K562 (cell line): ENCODE results near the gene SKAP2. TPM values are rescaled to one million over a fixed set of nuclear protein-coding genes. Genes with fewer than 3 reads are reported as not detected.
A peak's percentile ranks its signal among the peaks of the same experiment; 100 is the strongest.

Experiments used
- ADNP ChIP-seq: fragments of 200-800 bp; sonication (Bioruptor generic); IDR thresholded peaks from 2 replicates; pipeline ENCODE4 v1.6.1; 2016; ENCODE audit warnings: missing genetic modification characterization, missing compliant biosample characterization
- ATF7 ChIP-seq: fragments of 450-650 bp; IDR thresholded peaks from 2 replicates; pipeline ENCODE4 v1.7.1; 2014; ENCODE audit warnings: mild to moderate bottlenecking, moderate library complexity
- BCOR ChIP-seq: fragments of 450-650 bp; IDR thresholded peaks from 2 replicates; pipeline ENCODE4 v1.6.1; 2016
- BHLHE40 ChIP-seq: IDR thresholded peaks from 2 replicates; pipeline ENCODE4 v1.6.1; 2011; ENCODE audit warnings: low read length, improper control_type of control experiment
- C11orf30 ChIP-seq: fragments of 450-650 bp; IDR thresholded peaks from 2 replicates; pipeline ENCODE4 v1.6.1; 2016; ENCODE audit warnings: low read depth, mild to moderate bottlenecking
- ERF ChIP-seq: fragments of 450-650 bp; formaldehyde crosslinking; IDR thresholded peaks from 2 replicates; pipeline ENCODE4 v1.4.0; 2020; ENCODE audit warnings: mild to moderate bottlenecking, mixed read lengths
- MAFG ChIP-seq: fragments of 450-650 bp; conservative IDR thresholded peaks from 2 replicates; pipeline ENCODE4 v1.6.1; 2016; ENCODE audit warnings: missing genetic modification characterization, missing compliant biosample characterization
- MAFK ChIP-seq: IDR thresholded peaks from 2 replicates; pipeline ENCODE4 v1.6.1; 2011; ENCODE audit warnings: low read length, improper control_type of control experiment
- MBD2 ChIP-seq: sonication (generic); IDR thresholded peaks from 2 replicates; pipeline ENCODE4 v1.6.1; 2016; ENCODE audit warnings: low read depth, borderline replicate concordance
- MLLT1 ChIP-seq, 2 experiments: fragments of 450-650 bp; IDR thresholded peaks; 2 replicates each; pipeline ENCODE4 v1.6.1; 2016
- NEUROD1 ChIP-seq: fragments of 150-350 bp; IDR thresholded peaks from 2 replicates; pipeline ENCODE4 v1.6.1; 2014; ENCODE audit warnings: borderline replicate concordance, low read length, low read depth; ENCODE audit not compliant: partially characterized antibody
- NFATC3 ChIP-seq: fragments of 450-650 bp; IDR thresholded peaks from 2 replicates; pipeline ENCODE4 v1.6.1; 2017; ENCODE audit warnings: mild to moderate bottlenecking
- NUFIP1 ChIP-seq: fragments of 450-650 bp; IDR thresholded peaks from 2 replicates; pipeline ENCODE4 v1.6.1; 2018; ENCODE audit not compliant: partially characterized antibody
- SETDB1 ChIP-seq: IDR thresholded peaks from one replicate; pipeline ENCODE4 v1.6.1; 2012; ENCODE audit warnings: low read length, control low read depth, inconsistent platforms
- THAP7 ChIP-seq: fragments of 250-450 bp; sonication (Bioruptor Pico); IDR thresholded peaks from 2 replicates; pipeline ENCODE4 v1.5.0; 2021
- THRB ChIP-seq: fragments of 450-650 bp; formaldehyde crosslinking; conservative IDR thresholded peaks from 2 replicates; pipeline ENCODE4 v1.4.0; 2022; ENCODE audit warnings: mild to moderate bottlenecking, missing genetic modification characterization
- TRIM24 ChIP-seq, 2 experiments: fragments of 450-650 bp; IDR thresholded peaks; 2 replicates each; pipeline ENCODE4 v1.6.1; 2016
- VEZF1 ChIP-seq: fragments of 200-800 bp; sonication (Bioruptor generic); IDR thresholded peaks from 2 replicates; pipeline ENCODE4 v1.6.1; 2017; ENCODE audit warnings: missing genetic modification characterization, missing compliant biosample characterization
- ZFP36 ChIP-seq: fragments of 150-350 bp; IDR thresholded peaks from 2 replicates; pipeline ENCODE4 v1.6.1; 2018; ENCODE audit warnings: low read length, low read depth; ENCODE audit not compliant: partially characterized antibody
- ZNF175 ChIP-seq: fragments of 200-800 bp; sonication (Bioruptor generic); IDR thresholded peaks from 2 replicates; pipeline ENCODE4 v1.6.1; 2016; ENCODE audit warnings: low read depth, mild to moderate bottlenecking, missing genetic modification characterization, missing compliant biosample characterization
- polyA plus RNA-seq, 8 experiments: library from polyadenylated mRNA; depleted of rRNA in 4 of 8; stranded (reverse) in 5 of 8; unstranded in 3 of 8; fragments of >200 nt; fragmentation: Nextera tagmentation in 2 of 8; fragmentation: Illumina TruSeq in 1 of 8; extraction: Ambion mirVana in 2 of 8; extraction: Trizol in 1 of 8; gene quantifications; 2 replicates each; pipeline versions ENCODE4 v1.2.1 to v1.2.3, GENCODE V29; 2011 to 2014; ENCODE audit warnings: inconsistent platforms in 1 of 8, missing spikeins in 1 of 8
- total RNA-seq, 7 experiments: library from RNA; depleted of rRNA in 6 of 7; stranded (reverse); fragments of >200 nt in 6 of 7; fragmentation: Illumina TruSeq in 2 of 7; extraction: Trizol in 2 of 7; gene quantifications; 2 replicates each; pipeline versions ENCODE4 v1.2.1 to v1.2.3, GENCODE V29; 2011 to 2021; ENCODE audit warnings: low replicate concordance in 1 of 7

Gene SKAP2
- total and polyA plus RNA-seq, 9 of the 15 experiments (the other 6 are each of a cell fraction or from before 2014, with no cell fraction given): 4.2 to 11.7 (median 8.3) TPM

- no peak for TF ChIP-seq MAFK
- TF ChIP-seq MLLT1 (IDR thresholded peaks at IDR 0.05): peak in 1 of 2 experiments; percentile 70; a peak in 1 of 4 replicates
- peak; percentile 72; the same call in 1 of the 2 replicates for TF ChIP-seq NFATC3
- TF ChIP-seq MBD2: no peak
- TF ChIP-seq VEZF1 (CRISPR knock-in tag): peak; percentile 38; the same call in 1 of the 2 replicates
- peak; percentile 70 to 81 for TF ChIP-seq TRIM24 (IDR thresholded peaks at IDR 0.05)
- peak; percentile 57; the same call in 1 of the 2 replicates for TF ChIP-seq BHLHE40
- TF ChIP-seq ZNF175 (CRISPR knock-in tag): peak; percentile 31; the same call in 1 of the 2 replicates
- peak; percentile 60; the same call in 1 of the 2 replicates for TF ChIP-seq ADNP (tag)
- no peak for TF ChIP-seq NUFIP1
- peak; percentile 8 for TF ChIP-seq ZFP36
- no peak for TF ChIP-seq ERF
- peak; percentile 72; the same call in 1 of the 2 replicates for TF ChIP-seq ATF7
- peak; percentile 55 for TF ChIP-seq NEUROD1
- no peak for TF ChIP-seq THAP7
- peak; percentile 73; the same call in 1 of the 2 replicates for TF ChIP-seq BCOR
- no peak for TF ChIP-seq SETDB1
- TF ChIP-seq MAFG (tag): peak; percentile 53
- no peak for TF ChIP-seq THRB (CRISPR knock-in tag)
- TF ChIP-seq C11orf30: 0 out of 2 replicates have a peak, but pooled peaks have one; percentile 5
Observed at GRCh38 chr7:26850193-26850651, 14.2 kb downstream of the SKAP2 start (continued).
